ENCODE data around the gene RIN3. TPM values are rescaled to one million over a fixed set of nuclear protein-coding genes. Genes with fewer than 3 reads are reported as not detected.

Gene RIN3
- total RNA-seq, 1 experiment from 2014 or later, result not detected

GRCh38 chr14:92511453-92512238, 1.9 kb upstream of the RIN3 start:
- H3K9me3 ChIP-seq (ENCODE audit: low read length), result no peaks in the 10 kb centered on the region
- no peak overlapping the region for H3K4me2 ChIP-seq (ENCODE audit: low read depth, low read length, poor library complexity, severe bottlenecking)
- peaks cover 7% of the 10 kb centered on the region for H3K4me1 ChIP-seq (ENCODE audit: low read length)
- no peaks in the 10 kb centered on the region for H3K79me2 ChIP-seq (ENCODE audit: low read length)
- no peak overlapping the region for H3K4me3 ChIP-seq (ENCODE audit: low read length)
- H3K9me2 ChIP-seq (replicated peaks; ENCODE audit: insufficient read depth, low read length), result no peaks in the 10 kb centered on the region
- DNase-seq, result no peak
- H3K27me3 ChIP-seq (ENCODE audit: low read length), result no peaks in the 10 kb centered on the region
- no peak overlapping the region for H3K27ac ChIP-seq (ENCODE audit: low read length)
- H2AFZ ChIP-seq (ENCODE audit: low read length), result no peak overlapping the region
- no peaks in the 10 kb centered on the region for H3K36me3 ChIP-seq (ENCODE audit: insufficient read depth, low read length)
- H3K9ac ChIP-seq (ENCODE audit: low read length), result no peak overlapping the region
- H4K20me1 ChIP-seq (ENCODE audit: insufficient read depth, low read depth, low read length), result 0 out of 2 replicates have a peak, but pooled peaks cover 2% of the 10 kb centered on the region

- Histone ChIP-seq H2AFZ (ENCODE audit: low read length) (no peak overlapping the region), H3K9me2 (replicated peaks; ENCODE audit: insufficient read depth, low read length) (no peaks in the 10 kb centered on the region), H3K79me2 (ENCODE audit: low read length) (no peaks in the 10 kb centered on the region), H3K36me3 (ENCODE audit: insufficient read depth, low read length) (no peaks in the 10 kb centered on the region), H3K9ac (ENCODE audit: low read length) (no peak overlapping the region), H3K4me2 (ENCODE audit: low read depth, low read length, poor library complexity, severe bottlenecking) (no peak overlapping the region), H3K9me3 (ENCODE audit: low read length) (no peaks in the 10 kb centered on the region), H4K20me1 (ENCODE audit: insufficient read depth, low read depth, low read length) (0 out of 2 replicates have a peak, but pooled peaks cover 2% of the 10 kb centered on the region), H3K4me1 (ENCODE audit: low read length) (no peaks in the 10 kb centered on the region), H3K4me3 (ENCODE audit: low read length) (no peak overlapping the region), H3K27me3 (ENCODE audit: low read length) (no peaks in the 10 kb centered on the region), H3K27ac (ENCODE audit: low read length) (no peak overlapping the region)
- DNase-seq, result no peak
Observed at GRCh38 chr14:92512807-92513203, 776 bp upstream of the RIN3 start.

- no peak overlapping the region for H3K4me2 ChIP-seq (ENCODE audit: low read depth, low read length, poor library complexity, severe bottlenecking)
- no peaks in the 10 kb centered on the region for H3K9me3 ChIP-seq (ENCODE audit: low read length)
- no peaks in the 10 kb centered on the region for H3K4me1 ChIP-seq (ENCODE audit: low read length)
- DNase-seq, result no peak
- no peak overlapping the region for H3K4me3 ChIP-seq (ENCODE audit: low read length)
- 0 out of 2 replicates have a peak, but pooled peaks cover 2% of the 10 kb centered on the region for H4K20me1 ChIP-seq (ENCODE audit: insufficient read depth, low read depth, low read length)
- H3K27ac ChIP-seq (ENCODE audit: low read length), result no peak overlapping the region
- H3K36me3 ChIP-seq (ENCODE audit: insufficient read depth, low read length), result no peaks in the 10 kb centered on the region
- H2AFZ ChIP-seq (ENCODE audit: low read length), result no peak overlapping the region
- H3K79me2 ChIP-seq (ENCODE audit: low read length), result no peaks in the 10 kb centered on the region
- H3K9ac ChIP-seq (ENCODE audit: low read length), result no peak overlapping the region
- H3K9me2 ChIP-seq (replicated peaks; ENCODE audit: insufficient read depth, low read length), result no peaks in the 10 kb centered on the region
- H3K27me3 ChIP-seq (ENCODE audit: low read length), result no peaks in the 10 kb centered on the region
Observed at GRCh38 chr14:92513966-92514843, 624 bp downstream of the RIN3 start.

GRCh38 chr14:92514844-92515514, 1.4 kb downstream of the RIN3 start:
- Histone ChIP-seq H3K27me3 (ENCODE audit: low read length) (no peaks in the 10 kb centered on the region), H3K36me3 (ENCODE audit: insufficient read depth, low read length) (no peaks in the 10 kb centered on the region), H3K9me3 (ENCODE audit: low read length) (no peaks in the 10 kb centered on the region), H3K9ac (ENCODE audit: low read length) (no peak overlapping the region), H3K9me2 (replicated peaks; ENCODE audit: insufficient read depth, low read length) (no peaks in the 10 kb centered on the region), H2AFZ (ENCODE audit: low read length) (no peak overlapping the region), H3K27ac (ENCODE audit: low read length) (no peak overlapping the region), H3K4me1 (ENCODE audit: low read length) (no peaks in the 10 kb centered on the region), H3K4me3 (ENCODE audit: low read length) (no peak overlapping the region), H3K79me2 (ENCODE audit: low read length) (no peaks in the 10 kb centered on the region), H3K4me2 (ENCODE audit: low read depth, low read length, poor library complexity, severe bottlenecking) (no peak overlapping the region), H4K20me1 (ENCODE audit: insufficient read depth, low read depth, low read length) (0 out of 2 replicates have a peak, but pooled peaks cover 2% of the 10 kb centered on the region)
- no peak for DNase-seq

GRCh38 chr14:92515546-92516343, 2.2 kb downstream of the RIN3 start:
- H3K79me2 ChIP-seq (ENCODE audit: low read length), result no peaks in the 10 kb centered on the region
- H3K4me2 ChIP-seq (ENCODE audit: low read depth, low read length, poor library complexity, severe bottlenecking), result no peak overlapping the region
- no peaks in the 10 kb centered on the region for H3K36me3 ChIP-seq (ENCODE audit: insufficient read depth, low read length)
- 0 out of 2 replicates have a peak, but pooled peaks cover 2% of the 10 kb centered on the region for H4K20me1 ChIP-seq (ENCODE audit: insufficient read depth, low read depth, low read length)
- H3K27ac ChIP-seq (ENCODE audit: low read length), result no peak overlapping the region
- no peak overlapping the region for H2AFZ ChIP-seq (ENCODE audit: low read length)
- no peaks in the 10 kb centered on the region for H3K4me1 ChIP-seq (ENCODE audit: low read length)
- no peak overlapping the region for H3K4me3 ChIP-seq (ENCODE audit: low read length)
- no peaks in the 10 kb centered on the region for H3K27me3 ChIP-seq (ENCODE audit: low read length)
- no peaks in the 10 kb centered on the region for H3K9me2 ChIP-seq (replicated peaks; ENCODE audit: insufficient read depth, low read length)
- no peak for DNase-seq
- no peak overlapping the region for H3K9ac ChIP-seq (ENCODE audit: low read length)
- no peaks in the 10 kb centered on the region for H3K9me3 ChIP-seq (ENCODE audit: low read length)

GRCh38 chr14:92516344-92516965, 2.9 kb downstream of the RIN3 start:
- Histone ChIP-seq H3K27ac (ENCODE audit: low read length) (no peak overlapping the region), H3K4me3 (ENCODE audit: low read length) (no peak overlapping the region), H2AFZ (ENCODE audit: low read length) (no peak overlapping the region), H3K4me1 (ENCODE audit: low read length) (no peaks in the 10 kb centered on the region), H3K79me2 (ENCODE audit: low read length) (no peaks in the 10 kb centered on the region), H3K36me3 (ENCODE audit: insufficient read depth, low read length) (no peaks in the 10 kb centered on the region), H3K9ac (ENCODE audit: low read length) (no peak overlapping the region), H3K9me3 (ENCODE audit: low read length) (no peaks in the 10 kb centered on the region), H3K4me2 (ENCODE audit: low read depth, low read length, poor library complexity, severe bottlenecking) (no peak overlapping the region), H3K27me3 (ENCODE audit: low read length) (no peaks in the 10 kb centered on the region), H4K20me1 (ENCODE audit: insufficient read depth, low read depth, low read length) (0 out of 2 replicates have a peak, but pooled peaks cover 2% of the 10 kb centered on the region), H3K9me2 (replicated peaks; ENCODE audit: insufficient read depth, low read length) (no peaks in the 10 kb centered on the region)
- DNase-seq, result no peak

GRCh38 chr14:92516966-92517506, 3.5 kb downstream of the RIN3 start:
- 0 out of 2 replicates have a peak, but pooled peaks cover 2% of the 10 kb centered on the region for H4K20me1 ChIP-seq (ENCODE audit: insufficient read depth, low read depth, low read length)
- H3K79me2 ChIP-seq (ENCODE audit: low read length), result no peaks in the 10 kb centered on the region
- no peaks in the 10 kb centered on the region for H3K9me3 ChIP-seq (ENCODE audit: low read length)
- no peak overlapping the region for H3K27ac ChIP-seq (ENCODE audit: low read length)
- DNase-seq, result no peak
- no peaks in the 10 kb centered on the region for H3K27me3 ChIP-seq (ENCODE audit: low read length)
- no peak overlapping the region for H3K4me3 ChIP-seq (ENCODE audit: low read length)
- H3K36me3 ChIP-seq (ENCODE audit: insufficient read depth, low read length), result no peaks in the 10 kb centered on the region
- H3K9ac ChIP-seq (ENCODE audit: low read length), result no peak overlapping the region
- H3K4me1 ChIP-seq (ENCODE audit: low read length), result no peaks in the 10 kb centered on the region
- no peak overlapping the region for H2AFZ ChIP-seq (ENCODE audit: low read length)
- no peaks in the 10 kb centered on the region for H3K9me2 ChIP-seq (replicated peaks; ENCODE audit: insufficient read depth, low read length)
- H3K4me2 ChIP-seq (ENCODE audit: low read depth, low read length, poor library complexity, severe bottlenecking), result no peak overlapping the region
